ENCODE data around the gene NF1. TPM values are rescaled to one million over a fixed set of nuclear protein-coding genes. Genes with fewer than 3 reads are reported as not detected.

Gene NF1
- total RNA-seq, 2 experiments from 2014 or later = 22.6 to 25.5 TPM

DNA sequence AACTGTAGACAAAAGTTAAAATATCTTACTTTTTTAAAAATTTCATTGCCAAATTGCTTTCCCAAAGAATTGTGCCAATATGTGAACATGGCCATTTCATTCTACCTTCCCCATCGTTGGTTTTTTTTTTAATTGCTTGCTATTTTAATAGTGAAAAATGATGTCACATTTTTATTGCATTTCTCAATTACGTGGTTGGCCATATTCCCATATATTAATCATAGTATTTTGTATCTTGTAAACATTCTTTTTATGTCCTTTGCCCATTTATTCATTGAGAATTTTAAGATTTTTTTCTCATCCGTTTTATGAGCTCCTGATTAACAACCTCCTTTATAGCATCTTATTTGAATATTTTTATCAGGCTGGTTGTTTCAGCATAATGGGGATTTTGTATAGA is 195.0 kb downstream of the NF1 start:
- no peak for DNase-seq
- POLR2A ChIA-PET = interaction anchor here (1.3 kb wide), 1 partner anchor 30 kb away, joined by 3 read pairs; no protein-coding TSS in a partner anchor
- no peaks in the 10 kb centered on the region for H3K9me3 Mint-ChIP-seq
- no peak overlapping the region for H3K4me3 Mint-ChIP-seq
- peaks cover 3% of the 10 kb centered on the region for H3K4me1 Mint-ChIP-seq
- peaks cover 3% of the 10 kb centered on the region for H3K36me3 Mint-ChIP-seq (ENCODE audit: low read depth)
- no peak overlapping the region for H3K27ac Mint-ChIP-seq
- H3K27me3 Mint-ChIP-seq = no peaks in the 10 kb centered on the region
- CTCF ChIA-PET = no interaction called here

GRCh38 chr17:31291820-31292219 is 197.0 kb downstream of the NF1 start:
- ChIA-PET CTCF (no interaction called here), POLR2A (no interaction called here)
- no peaks in the 10 kb centered on the region for H3K9me3 Mint-ChIP-seq
- H3K27ac Mint-ChIP-seq = no peak overlapping the region
- peaks cover 3% of the 10 kb centered on the region for H3K4me1 Mint-ChIP-seq
- peaks cover 3% of the 10 kb centered on the region for H3K36me3 Mint-ChIP-seq (ENCODE audit: low read depth)
- no peaks in the 10 kb centered on the region for H3K27me3 Mint-ChIP-seq
- no peak for DNase-seq
- H3K4me3 Mint-ChIP-seq = no peak overlapping the region

DNA sequence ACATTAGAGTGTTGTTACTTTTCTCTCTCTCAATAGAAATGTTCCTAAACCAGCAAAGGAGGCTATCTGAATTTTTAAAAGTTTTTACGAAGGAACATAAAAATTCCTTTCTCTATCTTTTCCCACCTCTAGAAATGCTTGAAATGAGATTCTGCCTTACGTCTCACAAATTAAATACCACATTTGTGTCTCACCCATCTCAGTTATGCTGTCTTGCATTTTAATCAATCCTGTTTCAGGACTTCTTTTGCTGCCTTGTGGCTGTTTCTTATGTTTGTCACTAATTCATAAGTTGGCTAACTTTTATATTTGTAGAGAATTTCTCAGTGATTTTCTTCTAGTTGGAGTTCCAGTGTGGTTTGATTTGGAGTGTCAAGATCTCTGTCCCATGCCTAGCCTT is 198.8 kb downstream of the NF1 start:
- no peak for DNase-seq
- peaks cover 3% of the 10 kb centered on the region for H3K4me1 Mint-ChIP-seq
- H3K27ac Mint-ChIP-seq = no peak overlapping the region
- no peaks in the 10 kb centered on the region for H3K27me3 Mint-ChIP-seq
- ChIA-PET POLR2A (no interaction called here), CTCF (no interaction called here)
- no peak overlapping the region for H3K4me3 Mint-ChIP-seq
- H3K9me3 Mint-ChIP-seq = no peaks in the 10 kb centered on the region
- H3K36me3 Mint-ChIP-seq (ENCODE audit: low read depth) = no peaks in the 10 kb centered on the region

DNA sequence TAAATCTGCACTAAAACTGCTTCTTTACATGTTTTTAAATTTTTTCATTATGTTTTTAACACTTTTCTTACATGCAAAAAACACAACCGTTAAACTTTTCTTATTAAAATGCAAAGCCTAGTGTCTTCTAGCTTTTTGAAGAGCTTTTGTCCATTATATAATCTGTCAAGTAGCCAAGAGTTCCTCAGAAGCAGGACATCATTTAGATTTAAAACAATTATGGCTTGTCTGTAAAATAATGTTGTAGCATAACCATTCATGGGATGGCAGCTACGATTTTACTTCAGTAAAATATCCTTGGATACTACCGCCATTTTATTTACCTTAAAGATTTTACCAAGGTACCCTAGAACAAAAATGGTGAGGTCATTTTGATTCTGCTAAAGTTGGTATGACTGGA is 199.5 kb downstream of the NF1 start:
- no peak overlapping the region for H3K27ac Mint-ChIP-seq
- peaks cover 3% of the 10 kb centered on the region for H3K4me1 Mint-ChIP-seq
- no peak for DNase-seq
- no peaks in the 10 kb centered on the region for H3K9me3 Mint-ChIP-seq
- H3K27me3 Mint-ChIP-seq = no peaks in the 10 kb centered on the region
- no peak overlapping the region for H3K4me3 Mint-ChIP-seq
- ChIA-PET CTCF (no interaction called here), POLR2A (no interaction called here)
- no peaks in the 10 kb centered on the region for H3K36me3 Mint-ChIP-seq (ENCODE audit: low read depth)

DNA sequence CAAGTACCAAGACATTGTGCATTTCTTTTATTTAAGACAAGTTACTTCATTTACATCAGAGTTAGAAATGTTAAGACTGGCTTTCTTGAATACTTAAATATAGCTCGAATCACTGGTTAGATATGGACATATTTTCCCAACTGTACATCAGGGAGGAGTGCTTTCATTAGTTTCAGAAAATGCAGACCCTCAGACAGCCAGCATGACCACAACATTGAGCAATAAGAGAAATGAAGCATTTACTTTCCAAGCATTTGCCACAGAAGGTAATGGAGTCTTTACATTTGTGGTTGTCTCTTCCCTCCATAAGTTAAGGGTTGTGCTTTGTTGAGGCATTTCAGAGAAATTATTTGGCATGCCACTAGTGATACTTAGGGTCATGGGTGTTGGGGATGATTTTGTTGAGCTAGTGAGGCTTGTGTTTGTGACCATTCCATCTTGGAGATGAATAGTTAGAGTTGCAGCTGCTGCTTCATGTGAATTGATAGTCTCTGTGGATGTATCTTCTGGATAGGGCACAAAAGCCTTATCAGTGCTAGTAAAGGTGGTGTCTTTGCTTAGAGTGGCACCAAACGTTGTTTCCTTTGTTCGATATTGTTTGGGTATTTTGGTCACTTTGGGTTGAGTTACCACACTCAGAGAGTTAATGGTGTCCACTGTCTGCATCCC is 200.2 kb downstream of the NF1 start:
- Mint-ChIP-seq H3K36me3 (ENCODE audit: low read depth) (no peaks in the 10 kb centered on the region), H3K4me3 (no peak overlapping the region), H3K27me3 (no peaks in the 10 kb centered on the region), H3K9me3 (no peaks in the 10 kb centered on the region), H3K27ac (no peak overlapping the region), H3K4me1 (peaks cover 3% of the 10 kb centered on the region)
- no peak for DNase-seq
- POLR2A ChIA-PET = no interaction called here
- CTCF ChIA-PET = no interaction called here

- Mint-ChIP-seq H3K4me1 (peaks cover under 1% of the 10 kb centered on the region), H3K27ac (no peak overlapping the region), H3K27me3 (no peaks in the 10 kb centered on the region), H3K9me3 (no peaks in the 10 kb centered on the region), H3K36me3 (ENCODE audit: low read depth) (no peaks in the 10 kb centered on the region), H3K4me3 (no peak overlapping the region)
- POLR2A ChIA-PET = no interaction called here
- no peak for DNase-seq
- CTCF ChIA-PET = no interaction called here
Measured at GRCh38 chr17:31295489-31295871, 200.7 kb downstream of the NF1 start.

- no peak overlapping the region for H3K4me3 Mint-ChIP-seq
- peaks cover 3% of the 10 kb centered on the region for H3K36me3 Mint-ChIP-seq (ENCODE audit: low read depth)
- H3K27me3 Mint-ChIP-seq = no peaks in the 10 kb centered on the region
- ChIA-PET POLR2A (no interaction called here), CTCF (no interaction called here)
- no peak overlapping the region for H3K27ac Mint-ChIP-seq
- DNase-seq = no peak
- H3K4me1 Mint-ChIP-seq = no peaks in the 10 kb centered on the region
- no peaks in the 10 kb centered on the region for H3K9me3 Mint-ChIP-seq
Measured at GRCh38 chr17:31296142-31296541, 201.4 kb downstream of the NF1 start.

GRCh38 chr17:31297090-31297489 is 202.3 kb downstream of the NF1 start, which contains the start of gene OMG:
Gene OMG, minus strand, starts transcription at chr17:31297239. Its CDS starts 908 bp downstream, at chr17:31296331.
- Mint-ChIP-seq H3K9me3 (no peaks in the 10 kb centered on the region), H3K36me3 (ENCODE audit: low read depth) (peaks cover 10% of the 10 kb centered on the region), H3K4me1 (no peaks in the 10 kb centered on the region), H3K27ac (no peak within 1 kb of the TSS), H3K27me3 (no peaks in the 10 kb centered on the region), H3K4me3 (no peak within 1 kb of the TSS)
- DNase-seq = no peak
- CTCF ChIA-PET = no interaction called here
- POLR2A ChIA-PET = no interaction called here

DNA sequence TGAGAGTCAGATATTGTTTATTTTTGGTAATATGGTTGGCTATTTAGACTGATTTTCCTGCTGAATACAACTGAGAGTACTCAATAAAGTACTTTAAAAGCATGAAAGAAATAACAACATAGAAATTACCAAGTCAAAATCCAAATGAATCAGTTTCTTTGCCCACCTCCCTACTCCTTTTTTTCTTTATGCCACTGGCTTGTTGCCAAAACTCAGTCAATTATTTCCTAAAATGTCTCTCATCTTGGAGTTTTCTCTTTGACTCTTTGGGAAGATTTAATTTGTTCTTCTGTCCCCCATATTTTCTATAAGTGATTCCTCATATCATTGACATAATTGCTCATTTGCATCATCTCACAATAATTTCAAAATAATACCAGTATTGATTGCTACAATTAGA is 204.8 kb downstream of the NF1 start:
- no peak for DNase-seq
- peaks cover 31% of the 10 kb centered on the region for H3K36me3 Mint-ChIP-seq (ENCODE audit: low read depth)
- CTCF ChIA-PET = no interaction called here
- POLR2A ChIA-PET = no interaction called here
- H3K27me3 Mint-ChIP-seq = no peaks in the 10 kb centered on the region
- H3K9me3 Mint-ChIP-seq = no peaks in the 10 kb centered on the region
- H3K27ac Mint-ChIP-seq = no peak overlapping the region
- no peak overlapping the region for H3K4me3 Mint-ChIP-seq
- H3K4me1 Mint-ChIP-seq = peaks cover 2% of the 10 kb centered on the region

GRCh38 chr17:31307640-31308039 is 212.9 kb downstream of the NF1 start:
- ChIA-PET POLR2A (interaction anchor here (0.8 to 2.9 kb wide), 2 partner anchors 11 to 14 kb away, joined by 4 to 32 read pairs; partner anchors contain the start of gene EVI2A), CTCF (no interaction called here)
- H3K27me3 Mint-ChIP-seq = no peaks in the 10 kb centered on the region
- peaks cover 46% of the 10 kb centered on the region for H3K4me1 Mint-ChIP-seq
- H3K36me3 Mint-ChIP-seq (ENCODE audit: low read depth) = peaks cover 93% of the 10 kb centered on the region
- peak overlapping the region; percentile 83 for H3K4me3 Mint-ChIP-seq
- H3K9me3 Mint-ChIP-seq = peaks cover 4% of the 10 kb centered on the region
- DNase-seq = no peak
- H3K27ac Mint-ChIP-seq = peak overlapping the region; percentile 25

- peak overlapping the region; percentile 80 for H3K27ac Mint-ChIP-seq
- peaks cover 87% of the 10 kb centered on the region for H3K36me3 Mint-ChIP-seq (ENCODE audit: low read depth)
- ChIA-PET POLR2A (interaction anchor here (1.8 to 5.5 kb wide), 3 partner anchors 10 to 240 kb away, joined by 5 to 287 read pairs (median 32); partner anchors contain the start of gene EVI2A), CTCF (no interaction called here)
- H3K27me3 Mint-ChIP-seq = no peaks in the 10 kb centered on the region
- peak overlapping the region; percentile 83 for H3K4me3 Mint-ChIP-seq
- peaks cover 46% of the 10 kb centered on the region for H3K4me1 Mint-ChIP-seq
- no peak for DNase-seq
- peaks cover 4% of the 10 kb centered on the region for H3K9me3 Mint-ChIP-seq
Measured at GRCh38 chr17:31308372-31309334, 213.9 kb downstream of the NF1 start.

- DNase-seq = no peak
- no peaks in the 10 kb centered on the region for H3K27me3 Mint-ChIP-seq
- peaks cover 84% of the 10 kb centered on the region for H3K36me3 Mint-ChIP-seq (ENCODE audit: low read depth)
- H3K27ac Mint-ChIP-seq = peak overlapping the region; percentile 80
- peaks cover 48% of the 10 kb centered on the region for H3K4me1 Mint-ChIP-seq
- CTCF ChIA-PET = interaction anchor here (1.0 to 1.5 kb wide), 3 partner anchors 10 to 127 kb away, joined by 3 to 4 read pairs (median 4); no protein-coding TSS in a partner anchor
- POLR2A ChIA-PET = interaction anchor here (1.7 to 5.5 kb wide), 3 partner anchors 11 to 240 kb away, joined by 5 to 287 read pairs (median 11); partner anchors contain the start of gene EVI2A
- H3K4me3 Mint-ChIP-seq = peak overlapping the region; percentile 83
- peaks cover 4% of the 10 kb centered on the region for H3K9me3 Mint-ChIP-seq
Measured at GRCh38 chr17:31309556-31309955, 214.8 kb downstream of the NF1 start.

DNA sequence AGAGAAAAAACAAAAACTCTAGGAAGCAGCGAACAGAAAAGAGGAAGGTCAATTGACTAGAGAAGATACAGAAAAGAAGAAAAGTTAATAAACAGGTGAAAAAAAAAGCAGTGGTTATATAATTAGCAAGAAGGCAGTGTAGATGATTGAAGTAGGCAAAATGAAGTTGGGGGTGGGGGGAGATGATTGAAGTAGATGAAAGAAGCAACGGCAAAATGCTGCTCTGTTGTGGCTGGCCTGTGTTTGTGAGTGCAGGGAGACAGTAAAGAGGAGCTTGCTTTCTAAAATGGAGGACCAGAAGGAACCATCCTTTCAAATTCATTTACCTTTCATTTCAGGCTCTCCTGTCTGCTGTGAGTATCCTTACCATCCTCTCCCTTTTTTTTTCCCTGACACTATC is 215.5 kb downstream of the NF1 start:
- DNase-seq = peak; percentile 45
- no peaks in the 10 kb centered on the region for H3K27me3 Mint-ChIP-seq
- H3K36me3 Mint-ChIP-seq (ENCODE audit: low read depth) = peaks cover 79% of the 10 kb centered on the region
- CTCF ChIA-PET = interaction anchor here (1.0 to 1.5 kb wide), 3 partner anchors 9 to 127 kb away, joined by 3 to 4 read pairs (median 4); no protein-coding TSS in a partner anchor
- POLR2A ChIA-PET = interaction anchor here (0.6 to 5.5 kb wide), 8 partner anchors 10 to 488 kb away, joined by 3 to 287 read pairs (median 5); partner anchors contain the start of genes CRLF3 and EVI2A
- peak overlapping the region; percentile 80 for H3K27ac Mint-ChIP-seq
- H3K4me1 Mint-ChIP-seq = peaks cover 50% of the 10 kb centered on the region
- peak overlapping the region; percentile 83 for H3K4me3 Mint-ChIP-seq
- H3K9me3 Mint-ChIP-seq = no peaks in the 10 kb centered on the region
